Measurements from ENCODE around the gene THEM4. TPM values are rescaled to one million over a fixed set of nuclear protein-coding genes. Genes with fewer than 3 reads are reported as not detected.

THEM4 gene
- total and polyA plus RNA-seq, 12 donors: 13.9 to 32.5 (median 16.2) TPM

GRCh38 chr1:151947140-151947539 is 37.8 kb upstream of the THEM4 start:
- no peak for TF ChIP-seq CTCF (IDR thresholded peaks at IDR 0.05)
- H3K36me3 ChIP-seq: no peaks in the 10 kb centered on the region
- H3K27ac ChIP-seq: peak overlapping the region in 7 of 10 donors; percentile 72 to 89 (median 85)
- DNase-seq (no peak), ATAC-seq (no peak)
- H3K4me3 ChIP-seq: no peak overlapping the region
- no peaks in the 10 kb centered on the region for H3K27me3 ChIP-seq
- WGBS, 2 donors: 80 to 82% methylated on average over 2 of the region's 2 CpGs
- intact Hi-C loops (cut with DNase I): loop anchor here in 1 of 10 donors (5.0 kb wide), 1 partner anchor 45 kb away; the partner anchor contains the start of gene S100A10
- H3K4me1 ChIP-seq: peaks cover 5 to 49% (median 33%) of the 10 kb centered on the region in 9 donors
- no peaks in the 10 kb centered on the region for H3K9me3 ChIP-seq

GRCh38 chr1:151945725-151946722 is 36.7 kb upstream of the THEM4 start:
- peak; percentile 77 to 94 (median 88) for ATAC-seq
- Histone ChIP-seq H3K4me1 (peaks cover 5 to 58% (median 33%) of the 10 kb centered on the region in 9 donors), H3K27ac (peak overlapping the region; percentile 66 to 89 (median 78)), H3K27me3 (no peaks in the 10 kb centered on the region), H3K9me3 (no peaks in the 10 kb centered on the region), H3K36me3 (no peaks in the 10 kb centered on the region), H3K4me3 (peak overlapping the region in 3 of 10 donors; percentile 1 to 20 (median 6))
- WGBS, 2 donors: 24 to 28% methylated on average over 10 of the region's 10 CpGs
- intact Hi-C loops (cut with DNase I): loop anchor here in 3 of 10 donors (2.0 to 5.0 kb wide), 3 partner anchors 46 to 49 kb away; partner anchors contain the start of gene S100A10 (in 2 of the 3)
- no peak for TF ChIP-seq CTCF (IDR thresholded peaks at IDR 0.05)
- peak; percentile 76 to 92 for DNase-seq

GRCh38 chr1:151944857-151945575 is 35.7 kb upstream of the THEM4 start:
- Histone ChIP-seq H3K36me3 (no peaks in the 10 kb centered on the region), H3K9me3 (no peaks in the 10 kb centered on the region), H3K27ac (peak overlapping the region; percentile 66 to 89 (median 78)), H3K4me3 (peak overlapping the region in 1 of 10 donors; percentile 1), H3K27me3 (no peaks in the 10 kb centered on the region), H3K4me1 (peaks cover 5 to 67% (median 37%) of the 10 kb centered on the region in 9 donors)
- 57 to 58% methylated on average over 3 of the region's 3 CpGs for whole genome bisulfite sequencing, 2 donors
- peak in 3 of 8 donors; percentile 5 to 28 (median 22) for ATAC-seq
- intact Hi-C loops (cut with DNase I): loop anchor here in 3 of 10 donors (2.0 to 5.0 kb wide), 3 partner anchors 47 to 50 kb away; partner anchors contain the start of gene S100A10 (in 2 of the 3)
- DNase-seq: no peak
- TF ChIP-seq CTCF (IDR thresholded peaks at IDR 0.05): no peak

Measured in heart right ventricle (tissue), 16 donors.